HL-60 (cell line): ENCODE results near the gene MAGI2.

ENCODE experiments used
- CTCF ChIP-seq: IDR thresholded peaks from one replicate; pipeline ENCODE4 v1.5.1; 2011; ENCODE audit warnings: low read length, control low read depth, inconsistent platforms; ENCODE audit not compliant: insufficient read depth
- GABPA ChIP-seq: IDR thresholded peaks from 2 replicates; pipeline ENCODE4 v1.6.1; 2012; ENCODE audit warnings: low read depth
- POLR2AphosphoS5 ChIP-seq: IDR thresholded peaks from 2 replicates; pipeline ENCODE4 v1.6.1; 2012; ENCODE audit warnings: low read depth

DNA sequence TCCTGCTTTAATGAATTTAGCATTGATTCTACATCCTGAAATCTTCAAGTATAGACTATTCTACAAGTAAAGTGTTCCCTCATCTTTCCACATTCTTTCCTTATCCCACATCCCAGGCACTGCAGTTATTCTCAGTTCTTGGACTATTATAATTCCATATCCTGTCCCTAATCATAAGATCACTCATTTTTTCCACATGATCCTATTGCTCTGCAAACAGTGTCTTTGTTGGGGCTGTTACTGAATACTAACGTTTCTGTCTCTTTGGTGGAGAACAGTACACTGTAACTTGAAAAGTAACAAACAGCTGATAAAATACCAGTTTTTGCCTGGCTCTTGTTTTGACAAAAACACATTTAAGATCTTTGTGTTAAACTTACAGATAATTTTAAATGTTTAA, 769.9 kb downstream of the MAGI2 start:
- TF ChIP-seq POLR2AphosphoS5 = no peak
- no peak for TF ChIP-seq GABPA
- no peak for TF ChIP-seq CTCF
